ENCODE measurements around the gene MRPL39.

The MRPL39 gene

DNA sequence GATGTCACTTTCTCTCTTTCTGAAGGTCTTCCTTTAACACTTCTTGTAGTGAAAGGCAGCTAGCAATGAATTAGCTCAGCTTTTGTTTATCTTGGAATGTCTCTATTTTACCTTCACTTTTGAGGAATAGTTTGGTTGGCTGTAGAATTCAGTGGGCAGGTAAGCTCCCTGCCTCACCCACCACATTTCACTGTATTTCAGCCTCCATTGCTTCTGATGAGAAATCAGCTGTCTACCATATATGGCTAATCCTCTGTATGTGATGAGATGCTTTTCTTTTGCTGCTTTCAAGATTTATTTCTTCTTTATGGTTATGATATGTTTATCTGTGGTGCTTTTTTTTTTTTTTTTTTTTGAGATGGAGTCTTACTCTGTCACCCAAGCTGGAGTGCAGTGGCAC is 70.1 kb downstream of the MRPL39 start:
- DNase-seq (ENCODE audit: low read depth in 2 of 2): no peak

DNA sequence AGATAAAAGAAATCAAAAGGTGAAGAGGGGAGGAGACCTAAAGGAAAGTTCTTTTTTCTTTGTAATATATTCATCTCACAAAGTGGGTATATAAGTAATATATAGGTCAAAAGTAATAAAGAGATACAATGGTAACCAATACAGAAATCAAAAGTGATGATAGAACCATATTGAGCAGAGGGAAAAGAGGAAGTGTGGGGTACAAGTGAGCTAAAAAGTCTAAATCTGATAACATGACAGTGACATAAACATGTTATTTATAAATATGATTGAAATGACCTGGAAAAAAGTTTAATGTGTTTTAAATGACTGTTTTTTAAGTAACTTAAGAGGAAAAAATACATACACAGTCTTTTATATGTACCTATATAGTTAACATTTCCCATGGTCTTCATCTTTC is 70.5 kb downstream of the MRPL39 start:
- no peak for DNase-seq (ENCODE audit: low read depth in 2 of 2)

DNA sequence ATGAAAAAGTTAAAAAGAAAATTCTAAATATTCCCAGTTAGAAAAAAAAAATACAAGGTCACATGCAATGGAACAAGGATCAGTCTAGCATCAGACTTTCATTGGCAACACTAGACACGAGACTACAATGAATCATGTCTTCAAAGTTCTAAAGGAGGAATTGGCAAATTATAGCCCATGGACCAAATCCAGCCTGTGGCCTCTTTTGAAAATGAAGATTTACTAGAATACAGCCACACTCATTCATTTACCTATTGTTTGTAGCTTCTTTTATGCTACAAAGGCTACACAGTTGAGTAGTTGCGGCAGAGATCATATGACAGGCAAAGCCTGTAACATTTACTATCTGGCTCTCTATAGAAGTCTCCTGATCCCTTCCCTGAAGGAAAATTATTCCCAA is 71.4 kb downstream of the MRPL39 start:
- no peak for DNase-seq (ENCODE audit: low read depth in 2 of 2)
